HG03097 (cell line): Measurements from ENCODE around the gene GPC2.
"Not testable (repeated sequence)": the region's sequence is repeated elsewhere in the genome, so short reads cannot be mapped to it uniquely, and the experiment has no call there.

Source experiments
- ATAC-seq: cut with Tn5 transposase; IDR thresholded peaks from one replicate; pipeline ENCODE4 v1.9.1; 2021; ENCODE audit not compliant: unreplicated experiment, low FRiP score

The GPC2 gene

DNA sequence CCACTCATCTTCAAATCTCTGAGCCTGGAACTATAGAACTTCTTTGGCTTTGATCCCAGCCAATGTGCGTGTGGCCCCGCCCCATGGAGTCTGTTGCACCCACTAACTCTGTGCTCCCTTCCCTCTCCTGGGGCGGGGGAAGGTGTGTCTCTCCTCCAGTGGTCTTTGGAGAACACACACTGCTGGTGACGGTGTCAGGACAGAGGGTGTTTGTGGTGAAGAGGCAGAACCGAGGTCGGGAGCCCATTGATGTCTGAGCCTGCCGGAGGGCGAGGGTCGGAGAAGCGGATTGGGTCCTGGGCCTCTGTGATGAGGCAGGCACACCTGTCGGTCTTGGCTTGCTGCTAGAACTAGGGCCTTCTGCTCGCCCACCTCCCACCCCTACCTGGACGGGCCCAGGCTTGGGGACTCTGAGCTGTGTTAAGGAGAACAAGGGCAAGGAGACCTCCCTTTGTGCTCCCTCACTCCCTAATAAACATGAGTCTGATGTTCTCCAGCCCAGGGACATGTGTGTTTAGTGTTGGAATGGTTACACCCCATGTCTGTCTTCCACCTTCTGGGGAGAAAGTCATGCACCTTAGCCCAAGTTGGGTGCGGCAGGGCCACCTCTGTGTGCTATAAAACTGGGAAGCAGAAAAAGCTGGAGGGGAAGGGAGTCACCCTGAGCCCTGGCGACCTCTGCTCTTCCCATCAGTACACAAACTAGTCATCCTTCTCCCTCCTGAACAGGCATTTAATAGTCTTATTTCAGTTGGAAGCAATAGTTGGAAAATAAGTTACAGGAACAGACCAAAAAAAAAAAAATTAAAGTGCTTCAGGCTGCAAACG lies 23.3 kb downstream of the GPC2 start:
- ATAC-seq = no peak

DNA sequence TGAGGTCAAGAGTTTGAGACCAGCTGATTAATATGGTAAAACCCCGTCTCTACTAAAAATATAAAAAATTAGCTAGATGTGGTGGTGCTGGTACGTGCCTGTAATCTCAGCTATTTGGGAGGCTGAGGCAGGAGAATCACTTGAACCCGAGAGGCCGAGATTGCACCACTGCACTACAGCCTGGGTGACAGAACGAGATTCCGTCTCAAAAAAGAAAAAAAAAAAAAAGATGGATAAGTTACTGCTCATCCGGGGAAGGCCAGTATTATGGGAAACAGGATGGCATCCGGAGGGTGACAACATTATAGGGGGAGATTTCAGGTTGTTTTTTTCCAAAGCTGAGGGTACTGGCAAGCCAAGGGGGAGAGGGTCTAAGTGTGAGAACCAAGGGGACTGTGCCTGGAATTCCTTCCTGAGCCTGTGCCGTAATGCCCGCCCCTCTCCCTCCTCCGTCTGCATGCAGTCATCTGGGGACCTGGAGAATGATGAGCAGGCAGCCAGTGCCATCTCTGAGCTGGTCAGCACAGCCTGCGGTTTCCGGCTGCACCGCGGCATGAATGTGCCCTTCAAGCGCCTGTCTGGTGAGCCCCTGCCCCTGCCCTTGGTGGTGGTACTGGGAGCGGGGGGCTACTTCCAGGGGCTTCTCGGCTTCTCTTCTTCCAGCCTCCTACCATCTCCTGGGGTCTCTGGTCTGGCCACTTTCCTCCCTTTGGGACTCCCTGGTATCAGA lies 24.1 kb downstream of the GPC2 start:
- no peak for ATAC-seq

DNA sequence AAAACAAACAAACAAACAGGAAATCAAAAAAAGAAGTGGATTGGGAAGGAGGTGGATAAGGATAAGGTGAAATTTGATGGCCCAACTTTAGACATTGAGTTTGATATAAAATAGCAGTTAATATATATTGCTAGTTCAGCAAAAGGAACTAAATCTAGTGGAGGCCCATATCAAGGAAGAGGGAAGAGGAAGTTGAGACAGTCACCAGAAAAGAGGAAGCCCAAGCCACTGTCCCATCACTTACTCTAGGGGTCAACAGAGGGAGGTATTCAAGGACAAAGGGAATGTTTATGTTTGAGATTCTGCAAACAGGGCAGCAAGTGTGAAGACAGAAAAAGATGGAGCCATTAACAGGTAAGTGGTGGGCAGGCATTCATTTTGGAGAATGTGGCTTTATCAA lies 24.8 kb downstream of the GPC2 start:
- ATAC-seq = no peak

DNA sequence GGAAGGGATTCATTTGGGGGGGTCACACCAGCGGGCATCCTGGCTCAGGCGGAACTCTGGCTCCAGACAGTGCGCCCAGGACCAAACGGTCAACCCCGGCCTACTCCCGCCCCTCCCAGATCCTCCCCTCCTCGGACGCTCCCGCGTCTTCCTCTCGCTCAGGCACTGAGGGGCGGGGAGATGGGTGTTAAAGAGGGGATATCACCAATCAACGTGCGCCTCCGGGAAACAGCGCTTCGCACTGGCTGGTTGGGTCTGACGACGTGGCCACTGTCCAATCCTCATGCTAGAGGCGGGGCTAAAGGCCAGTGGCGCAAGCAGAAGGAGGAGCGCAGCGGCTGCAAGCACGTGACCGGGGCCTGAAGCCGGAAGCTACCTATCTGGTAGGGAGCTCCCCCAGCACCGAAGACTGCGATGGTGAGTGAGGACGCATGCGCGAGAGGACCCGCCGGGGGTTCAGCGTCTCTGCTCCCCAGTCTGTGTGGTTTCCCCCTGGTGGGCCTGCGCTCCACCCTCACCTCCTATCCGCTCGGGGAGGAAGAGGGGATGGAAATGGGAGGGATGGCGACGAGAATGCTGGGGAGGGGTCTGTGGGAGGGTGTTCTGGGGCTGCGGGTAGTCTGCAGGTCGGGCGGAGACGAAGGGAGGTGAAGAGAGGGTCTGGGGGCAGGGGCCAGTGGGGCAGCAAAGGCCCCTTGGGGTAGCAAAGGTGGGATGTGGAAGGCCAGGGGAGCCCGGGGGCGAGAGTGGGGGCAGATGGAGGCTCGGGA lies 28.4 kb downstream of the GPC2 start, which contains the start of gene LAMTOR4:
TSS of gene LAMTOR4 (plus strand) at position 360 of the 770 bp plus-strand sequence. CDS start at position 415, 55 bp downstream.
- ATAC-seq = peak; percentile 98

DNA sequence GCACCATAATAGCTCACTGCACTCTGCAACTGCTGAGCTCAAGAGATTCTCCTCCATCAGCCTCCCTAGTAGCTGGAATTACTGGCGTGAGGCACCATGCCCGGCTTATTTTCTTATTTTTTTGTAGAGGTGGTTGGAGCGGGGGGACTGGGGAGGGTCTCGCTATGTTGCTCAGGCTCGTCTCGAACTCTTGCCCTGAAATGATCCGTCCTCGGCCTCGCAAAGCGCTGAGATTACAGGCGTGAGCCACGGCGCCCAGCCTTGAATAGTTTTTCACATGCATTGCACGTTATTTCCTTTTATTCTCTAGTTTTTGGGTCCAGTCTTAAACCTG lies 29.0 kb downstream of the GPC2 start:
- no peak for ATAC-seq

DNA sequence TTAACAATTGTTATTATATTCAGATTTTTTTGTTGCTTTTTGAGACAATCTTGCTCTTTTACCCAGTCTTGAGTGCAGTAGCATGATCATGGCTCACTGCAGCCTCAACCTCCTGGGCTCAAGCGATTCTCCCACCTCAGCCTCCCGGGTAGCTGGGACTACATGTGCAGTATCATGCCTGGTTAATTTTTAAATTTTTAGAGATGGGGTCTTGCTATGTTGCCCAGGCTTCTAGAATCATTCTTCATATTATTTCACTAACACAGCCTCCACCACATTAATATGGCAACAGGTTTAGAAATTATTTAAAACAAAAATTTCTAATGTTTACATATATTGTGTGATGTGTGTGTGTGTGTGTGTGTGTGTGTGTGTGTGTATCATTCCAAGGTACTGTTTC lies 29.9 kb downstream of the GPC2 start:
- no peak for ATAC-seq

DNA sequence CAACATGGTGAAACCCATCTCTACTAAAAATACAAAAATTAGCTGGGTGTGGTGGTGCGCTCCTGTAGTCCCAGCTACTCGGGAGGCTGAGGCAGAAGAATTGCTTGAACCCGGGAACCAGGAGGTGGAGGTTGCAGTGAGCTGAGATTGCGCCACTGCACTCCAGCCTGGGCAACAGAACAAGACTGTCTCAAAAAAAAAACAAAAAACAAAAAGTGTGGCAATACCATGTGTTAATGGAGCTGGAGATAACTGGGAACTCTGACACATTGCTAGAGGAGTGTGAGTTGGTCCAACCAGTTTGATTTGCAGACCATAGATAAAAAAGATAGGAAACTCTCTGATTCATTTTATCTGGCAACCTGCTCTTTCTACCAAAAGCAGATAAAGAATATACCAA lies 30.8 kb downstream of the GPC2 start:
- not testable (repeated sequence) for ATAC-seq

DNA sequence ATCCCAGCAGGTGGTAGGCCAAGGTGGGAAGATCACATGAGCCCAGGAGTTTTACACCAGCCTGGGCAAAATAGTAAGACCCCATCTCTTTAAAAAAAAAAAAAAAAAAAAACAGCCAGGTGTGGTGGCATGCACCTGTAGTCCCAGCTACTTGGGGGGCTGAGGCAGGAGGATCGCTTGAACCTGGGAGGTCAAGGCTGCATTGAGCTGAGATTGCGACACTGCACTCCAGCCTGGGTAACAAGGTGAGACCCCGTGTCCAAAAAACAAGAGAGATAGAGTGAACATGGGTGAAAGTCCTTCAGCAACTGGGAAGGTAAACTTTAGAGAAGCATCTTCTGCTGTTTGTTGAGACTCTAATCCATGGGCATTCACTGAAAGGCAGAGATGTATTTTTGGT lies 34.7 kb downstream of the GPC2 start:
- ATAC-seq = no peak

DNA sequence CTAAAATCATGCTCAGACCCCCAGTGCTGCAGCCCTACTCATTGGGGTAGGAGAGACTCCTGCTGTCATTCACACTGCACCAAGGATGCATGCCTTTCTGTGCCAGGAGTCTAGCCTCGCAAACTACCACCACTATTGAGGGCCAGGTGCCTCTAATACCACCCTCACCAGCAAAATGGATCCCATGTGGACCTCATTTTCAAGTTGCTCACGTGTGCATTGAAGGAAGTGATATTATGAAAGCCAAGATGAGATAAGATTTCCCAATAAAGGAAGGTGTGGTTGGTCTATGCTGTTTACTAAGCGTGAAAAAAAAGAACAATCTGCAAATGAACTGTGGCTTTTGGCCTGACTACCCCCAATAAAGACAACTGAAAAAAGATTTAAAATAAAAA lies 35.6 kb downstream of the GPC2 start:
- no peak for ATAC-seq

DNA sequence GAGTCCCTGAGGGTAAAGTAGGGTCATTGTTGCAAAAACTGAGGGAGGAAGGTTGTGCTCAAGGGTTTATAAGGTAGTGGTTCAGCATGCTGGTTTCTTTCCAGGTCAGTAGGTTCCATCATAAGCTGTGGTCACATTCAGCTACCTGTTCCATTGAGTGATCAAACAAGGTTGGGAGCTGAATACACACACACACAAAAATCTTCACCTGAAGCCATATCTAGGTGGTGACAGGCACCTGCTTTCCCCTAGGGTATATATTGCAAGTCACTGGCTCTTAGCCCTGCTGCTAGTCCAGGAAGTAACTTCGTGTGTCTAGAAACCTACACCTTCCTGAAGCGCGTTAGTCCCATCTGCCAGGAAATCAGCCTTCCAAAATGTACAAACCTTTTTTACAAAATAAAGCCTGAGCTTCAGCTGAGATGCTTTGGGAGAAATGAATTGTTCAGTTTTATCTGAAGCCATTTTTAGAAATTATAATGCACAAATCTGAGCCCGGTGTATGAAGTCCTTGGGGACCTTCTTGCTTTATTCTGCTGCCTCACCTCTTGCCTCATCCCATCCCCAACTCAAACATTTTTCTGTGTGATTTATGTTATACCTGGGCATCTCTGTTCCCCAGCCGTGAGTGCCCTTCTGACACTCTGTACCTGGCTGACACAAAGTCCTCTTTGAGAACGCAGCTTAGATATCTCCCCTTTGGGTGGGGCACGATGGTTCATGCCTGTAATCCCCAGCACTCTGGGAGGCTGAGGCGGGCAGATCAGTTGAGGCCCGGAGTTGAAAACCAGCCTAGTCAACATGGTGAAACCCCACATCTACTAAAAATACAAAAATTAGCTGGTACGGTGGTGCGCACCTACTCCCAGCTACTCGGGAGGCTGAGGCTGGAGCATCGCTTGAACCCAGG lies 39.1 kb downstream of the GPC2 start:
- no peak for ATAC-seq

DNA sequence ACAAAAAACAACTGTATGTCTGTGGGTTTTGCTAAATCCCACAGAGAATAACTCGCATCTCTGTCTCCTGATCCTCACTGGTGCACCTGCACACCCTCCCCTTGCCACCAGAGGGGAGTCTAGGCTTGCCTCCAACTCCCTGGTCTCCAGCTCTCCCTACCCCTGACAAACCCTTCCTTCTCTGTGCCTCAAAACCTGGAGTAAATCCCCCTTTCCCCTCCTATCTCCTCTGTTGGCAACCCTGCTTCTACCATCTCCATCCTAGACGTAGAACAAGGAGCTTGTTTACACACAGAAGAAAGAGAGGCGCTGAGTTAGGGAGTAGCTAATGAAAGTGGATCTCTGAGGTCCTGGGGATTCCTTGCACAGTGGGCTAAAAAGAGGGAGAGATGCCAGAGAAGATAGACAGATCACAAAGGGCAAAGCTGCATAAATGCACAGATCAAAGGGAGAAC lies 44.5 kb downstream of the GPC2 start:
- ATAC-seq = peak; percentile 49

DNA sequence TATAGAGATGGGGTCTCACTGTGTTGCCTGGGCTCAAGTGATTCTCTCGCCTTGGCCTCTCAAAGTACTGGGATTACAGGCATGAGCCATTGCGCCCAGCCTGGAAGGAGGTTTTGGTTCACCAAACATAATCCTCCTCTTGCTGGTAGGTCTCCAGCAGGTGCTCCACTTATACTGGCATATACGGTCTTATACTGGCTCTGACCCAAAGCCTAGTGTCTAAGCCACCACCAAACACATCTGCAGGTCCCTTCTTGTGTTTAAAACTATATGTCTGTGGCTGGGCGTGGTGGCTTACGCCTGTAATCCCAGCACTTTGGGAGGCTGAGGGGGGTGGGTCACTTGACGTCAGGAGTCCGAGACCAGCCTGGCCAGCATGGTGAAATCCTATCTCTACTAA lies 45.1 kb downstream of the GPC2 start:
- no peak for ATAC-seq

DNA sequence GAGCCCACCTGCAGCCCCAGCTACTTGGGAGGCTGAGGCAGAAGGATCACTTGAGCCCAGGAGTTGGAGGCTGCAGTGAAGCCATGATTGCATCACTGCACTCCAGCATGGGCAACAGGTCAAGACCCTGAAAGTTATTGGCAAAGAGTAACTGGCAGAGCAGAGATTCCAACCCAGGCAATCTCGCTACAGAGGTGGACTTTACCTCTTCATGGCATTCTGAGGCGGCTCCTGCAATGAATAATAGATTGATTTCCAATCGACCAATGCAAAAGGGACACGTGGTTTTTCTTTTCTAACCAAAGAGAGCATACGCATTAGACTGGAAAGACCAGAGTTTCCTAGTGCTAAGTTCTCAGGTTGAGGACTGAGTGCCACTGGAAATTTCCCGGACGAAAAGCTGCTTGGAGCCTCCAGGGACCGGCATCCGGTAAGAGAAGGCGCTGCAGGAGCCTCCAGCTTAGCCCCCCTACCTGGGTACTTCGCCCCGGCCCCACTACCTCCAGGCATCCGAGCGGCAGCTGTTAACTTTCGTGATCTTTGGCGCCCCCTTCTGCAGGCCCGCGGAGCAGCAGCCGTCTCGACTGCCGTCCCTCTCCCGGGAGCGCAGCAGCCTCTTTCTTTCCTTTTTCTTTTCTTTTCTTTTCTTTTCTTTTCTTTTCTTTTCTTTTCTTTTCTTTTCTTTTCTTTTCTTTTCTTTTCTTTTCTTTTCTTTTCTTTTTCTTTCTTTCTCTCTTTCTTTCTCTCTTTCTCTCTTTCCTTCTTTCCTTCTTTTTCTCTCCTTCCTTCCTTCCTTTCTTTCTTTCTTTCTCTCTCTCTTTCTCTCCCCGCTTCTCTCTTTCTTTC lies 46.4 kb downstream of the GPC2 start:
- no peak for ATAC-seq

DNA sequence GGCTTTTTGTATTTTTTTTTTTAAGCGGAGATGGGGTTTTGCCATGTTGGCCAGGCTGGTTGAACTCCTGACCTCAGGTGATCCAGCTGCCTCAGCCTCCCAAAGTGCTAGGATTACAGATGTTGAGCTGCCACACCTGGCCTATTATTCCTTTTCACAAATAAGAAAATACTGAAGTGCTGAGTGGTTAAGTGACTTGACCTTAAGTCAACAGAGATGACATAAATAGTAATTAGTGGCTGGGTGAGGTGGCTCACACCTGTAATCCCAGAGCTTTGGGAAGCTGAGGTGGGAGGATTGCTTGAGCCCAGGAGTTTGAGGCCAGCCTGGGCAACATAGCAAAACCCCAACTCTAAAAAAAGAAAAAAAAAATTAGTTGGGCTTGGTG lies 47.0 kb downstream of the GPC2 start:
- not testable (repeated sequence) for ATAC-seq

DNA sequence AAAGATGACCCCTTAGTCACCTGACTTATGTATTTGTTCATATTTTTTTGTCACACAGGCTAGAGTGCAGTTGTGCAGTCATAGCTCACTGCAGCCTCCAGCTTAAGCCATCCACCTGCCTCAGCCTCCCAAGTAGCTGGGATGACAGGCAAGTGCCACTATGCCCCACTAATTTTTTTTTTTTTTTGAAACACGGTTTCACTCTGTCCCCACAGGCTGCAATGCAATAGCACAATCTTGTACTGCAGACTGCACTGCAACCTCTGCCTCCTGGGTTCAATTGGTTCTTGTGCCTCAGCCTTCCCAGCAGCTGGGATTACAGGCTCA lies 48.6 kb downstream of the GPC2 start:
- ATAC-seq = no peak

DNA sequence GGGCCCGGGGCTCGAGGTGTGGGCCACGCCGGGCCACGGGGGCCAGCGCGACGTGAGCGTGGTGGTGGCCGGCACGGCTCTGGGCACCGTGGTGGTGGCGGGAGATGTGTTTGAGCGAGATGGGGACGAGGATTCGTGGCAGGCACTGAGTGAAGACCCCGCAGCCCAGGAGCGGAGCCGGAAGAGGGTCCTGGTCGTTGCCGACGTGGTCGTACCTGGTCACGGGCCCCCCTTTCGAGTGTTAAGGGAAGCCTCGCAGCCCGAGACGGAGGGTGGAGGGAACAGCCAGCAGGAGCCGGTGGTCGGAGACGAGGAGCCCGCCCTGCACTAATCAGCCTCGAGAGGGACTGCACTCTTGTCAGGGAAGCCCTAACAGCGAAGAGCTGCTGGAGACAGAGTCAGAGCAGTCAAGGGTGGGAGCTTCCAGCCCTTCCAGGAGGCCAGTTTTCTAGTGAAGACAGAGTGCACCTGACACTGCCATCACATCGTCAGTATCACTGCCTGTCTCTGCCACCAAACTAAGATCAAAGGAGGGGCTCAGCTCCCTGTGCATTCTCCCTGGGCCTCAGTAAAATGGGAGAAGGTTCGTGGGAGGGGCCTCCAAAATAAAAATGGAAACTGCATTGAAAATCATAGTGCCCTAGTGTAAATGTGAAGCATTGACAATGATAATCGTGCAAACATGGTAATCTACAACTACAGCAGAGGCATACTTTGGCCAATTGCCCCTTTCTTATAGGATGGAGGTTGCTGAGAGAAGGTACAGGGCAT lies 49.1 kb downstream of the GPC2 start:
- ATAC-seq = no peak

DNA sequence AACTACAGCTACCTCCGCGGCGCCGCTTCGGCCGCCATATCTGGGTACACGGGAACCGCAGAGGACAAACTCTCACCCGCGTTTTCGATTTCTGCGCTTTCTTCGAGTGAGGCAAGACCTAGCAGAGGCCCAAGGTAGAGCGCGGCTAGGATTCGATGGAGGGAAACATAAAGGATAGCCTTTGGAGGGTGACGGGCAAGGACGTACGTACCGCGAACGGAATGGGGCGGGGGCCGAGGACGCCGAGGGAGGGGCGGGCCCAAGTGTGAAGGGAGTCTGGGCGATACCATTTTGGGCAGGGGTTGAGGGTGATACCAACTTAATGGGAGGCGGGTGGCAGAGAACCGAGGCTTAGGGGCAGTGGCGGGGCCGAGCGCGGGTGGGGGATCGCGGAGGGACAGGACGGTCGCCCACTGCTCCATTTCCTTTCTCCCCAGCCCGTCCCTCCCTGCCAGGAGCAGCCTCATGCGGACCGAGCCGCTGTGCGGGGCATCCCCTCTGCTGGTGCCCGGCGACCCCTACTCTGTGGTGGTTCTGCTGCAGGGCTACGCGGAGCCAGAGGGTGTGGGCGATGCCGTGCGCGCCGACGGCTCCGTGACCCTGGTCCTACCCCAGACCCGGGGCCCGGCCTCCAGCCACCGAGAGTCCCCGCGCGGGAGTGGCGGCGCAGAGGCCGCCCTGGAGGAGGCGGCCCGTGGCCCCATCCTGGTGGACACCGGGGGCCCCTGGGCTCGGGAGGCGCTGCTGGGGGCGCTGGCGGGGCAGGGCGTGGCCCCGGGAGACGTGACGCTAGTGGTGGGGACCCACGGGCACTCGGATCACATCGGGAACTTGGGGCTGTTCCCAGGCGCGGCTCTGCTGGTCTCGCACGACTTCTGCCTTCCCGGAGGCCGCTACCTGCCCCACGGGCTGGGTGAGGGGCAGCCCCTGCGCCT lies 50.0 kb downstream of the GPC2 start, which contains the start of gene MBLAC1:
TSS of gene MBLAC1 (plus strand) at position 37 of the 935 bp plus-strand sequence. CDS start at position 466, 429 bp downstream.
- ATAC-seq = peak; percentile 42
